HEK293 (cell line): ENCODE data around the gene RPS6KA2.

ENCODE experiments used
- CTCF ChIP-seq: fragments of 450-650 bp; formaldehyde crosslinking; IDR thresholded peaks from 2 replicates; pipeline ENCODE4 v1.5.1; 2016; ENCODE audit warnings: missing biosample characterization, missing genetic modification characterization
- YY1 ChIP-seq: fragments of 450-650 bp; formaldehyde crosslinking; IDR thresholded peaks from 2 replicates; pipeline ENCODE4 v1.5.1; 2018; ENCODE audit warnings: missing biosample characterization, missing genetic modification characterization
- ZBTB44 ChIP-seq: fragments of 450-650 bp; IDR thresholded peaks from 2 replicates; pipeline ENCODE4 v1.5.1; 2018; ENCODE audit warnings: missing biosample characterization, mild to moderate bottlenecking, missing genetic modification characterization
- ZNF426 ChIP-seq: fragments of 450-650 bp; formaldehyde crosslinking; IDR thresholded peaks from 2 replicates; pipeline ENCODE4 v1.5.1; 2017; ENCODE audit warnings: missing biosample characterization, missing genetic modification characterization, mild to moderate bottlenecking, inconsistent platforms, moderate library complexity
- TF ChIP-seq, protein P1 (sequence below): fragments of 450-650 bp; formaldehyde crosslinking; IDR thresholded peaks from 2 replicates; pipeline ENCODE4 v1.5.1; 2016; ENCODE audit warnings: missing biosample characterization, missing genetic modification characterization
- TF ChIP-seq, protein P2 (sequence below): sonication (generic); formaldehyde crosslinking; IDR thresholded peaks from 2 replicates; pipeline ENCODE4 v1.8.1; 2022; ENCODE audit warnings: mild to moderate bottlenecking, moderate library complexity, missing genetic modification reagents

DNA sequence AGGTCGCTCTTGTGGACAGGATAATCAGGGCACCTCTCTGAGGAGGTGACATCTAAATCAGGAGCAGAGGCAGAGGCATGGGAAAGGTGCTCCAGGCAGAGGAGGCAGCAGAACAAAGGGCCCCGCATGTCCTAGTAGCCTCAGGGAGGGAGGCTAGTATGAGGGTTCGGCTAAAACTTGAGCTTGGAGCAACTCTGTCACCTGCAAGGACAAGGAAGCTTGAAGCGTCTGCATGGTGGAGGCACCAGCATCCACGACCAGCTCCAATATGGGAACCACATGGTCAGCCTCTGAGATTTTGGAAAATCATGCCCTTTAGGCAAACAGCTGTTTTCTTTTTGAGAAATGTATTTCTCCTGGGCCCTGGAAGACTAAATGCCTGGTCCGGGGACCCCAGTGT lies 231.3 kb downstream of the RPS6KA2 start:
- TF ChIP-seq, protein P1, sequence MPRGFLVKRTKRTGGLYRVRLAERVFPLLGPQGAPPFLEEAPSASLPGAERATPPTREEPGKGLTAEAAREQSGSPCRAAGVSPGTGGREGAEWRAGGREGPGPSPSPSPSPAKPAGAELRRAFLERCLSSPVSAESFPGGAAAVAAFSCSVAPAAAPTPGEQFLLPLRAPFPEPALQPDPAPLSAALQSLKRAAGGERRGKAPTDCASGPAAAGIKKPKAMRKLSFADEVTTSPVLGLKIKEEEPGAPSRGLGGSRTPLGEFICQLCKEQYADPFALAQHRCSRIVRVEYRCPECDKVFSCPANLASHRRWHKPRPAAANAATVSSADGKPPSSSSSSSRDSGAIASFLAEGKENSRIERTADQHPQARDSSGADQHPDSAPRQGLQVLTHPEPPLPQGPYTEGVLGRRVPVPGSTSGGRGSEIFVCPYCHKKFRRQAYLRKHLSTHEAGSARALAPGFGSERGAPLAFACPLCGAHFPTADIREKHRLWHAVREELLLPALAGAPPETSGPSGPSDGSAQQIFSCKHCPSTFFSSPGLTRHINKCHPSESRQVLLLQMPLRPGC, result no peak
- TF ChIP-seq ZBTB44 (tag by site-specific recombination) (no peak), YY1 (tag by site-specific recombination) (no peak), CTCF (tag by site-specific recombination) (no peak), ZNF426 (no peak)
- TF ChIP-seq, protein P2, sequence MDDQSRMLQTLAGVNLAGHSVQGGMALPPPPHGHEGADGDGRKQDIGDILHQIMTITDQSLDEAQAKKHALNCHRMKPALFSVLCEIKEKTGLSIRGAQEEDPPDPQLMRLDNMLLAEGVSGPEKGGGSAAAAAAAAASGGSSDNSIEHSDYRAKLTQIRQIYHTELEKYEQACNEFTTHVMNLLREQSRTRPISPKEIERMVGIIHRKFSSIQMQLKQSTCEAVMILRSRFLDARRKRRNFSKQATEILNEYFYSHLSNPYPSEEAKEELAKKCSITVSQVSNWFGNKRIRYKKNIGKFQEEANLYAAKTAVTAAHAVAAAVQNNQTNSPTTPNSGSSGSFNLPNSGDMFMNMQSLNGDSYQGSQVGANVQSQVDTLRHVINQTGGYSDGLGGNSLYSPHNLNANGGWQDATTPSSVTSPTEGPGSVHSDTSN (CRISPR knock-in tag), result no peak
